IPS DF 4.7 (cell line): ENCODE results near the gene SFXN3.

Source experiments
- DNase-seq: peaks from one replicate; pipeline ENCODE4 v3.0.0-alpha.2; 2013; ENCODE audit warnings: low spot score; ENCODE audit errors: extremely low read depth

The SFXN3 gene

GRCh38 chr10:100999742-101000126 is 31.3 kb upstream of the SFXN3 start, which contains the start of gene LZTS2:
Gene LZTS2 (plus strand): TSS chr10:100999808. CDS start chr10:101002539, 2,731 bp downstream.
- no peak for DNase-seq

DNA sequence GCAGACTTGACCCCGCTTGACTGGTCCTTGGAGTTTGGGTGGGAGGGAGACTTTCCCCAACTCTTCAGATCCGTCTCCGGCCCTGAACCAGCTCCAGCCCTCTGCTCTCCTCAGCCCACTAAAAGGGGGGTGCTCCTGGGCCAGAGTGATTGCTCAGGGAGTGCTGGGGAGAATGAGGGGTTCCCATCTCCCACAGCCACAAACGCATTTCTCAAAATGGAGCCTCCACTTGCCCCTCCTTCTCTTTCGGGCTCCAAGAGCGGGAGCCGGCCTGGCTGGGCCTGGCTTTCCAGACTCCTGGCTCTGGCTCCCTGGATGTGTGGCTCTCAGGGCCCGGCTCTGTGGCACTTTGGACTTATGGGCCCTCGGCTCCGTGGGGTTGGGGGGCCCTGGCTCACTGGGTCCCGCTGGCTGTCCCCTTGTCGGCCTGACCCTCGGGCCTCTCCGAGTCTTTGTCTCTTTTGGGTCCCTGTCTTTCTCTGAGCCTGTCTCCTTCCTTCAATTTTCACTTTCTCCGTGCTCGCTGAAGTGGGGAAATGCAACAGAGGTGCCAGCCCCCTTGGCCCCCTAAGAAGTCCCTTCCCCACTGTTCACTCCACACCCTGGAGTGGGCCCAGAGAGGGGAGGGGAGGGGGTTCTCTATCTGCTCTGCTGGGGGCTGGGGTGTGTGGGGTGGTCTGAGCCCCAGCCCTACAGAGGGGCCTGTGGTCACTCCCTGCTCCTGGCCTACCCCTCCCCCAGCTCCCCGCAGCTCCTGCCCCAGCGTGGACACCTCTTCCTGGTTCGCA is 30.7 kb upstream of the SFXN3 start:
- DNase-seq = no peak

- DNase-seq = no peak
These were observed 29.9 kb upstream of the SFXN3 start for GRCh38 chr10:101000915-101001658.

GRCh38 chr10:101001659-101002035 is 29.4 kb upstream of the SFXN3 start:
- no peak for DNase-seq

DNA sequence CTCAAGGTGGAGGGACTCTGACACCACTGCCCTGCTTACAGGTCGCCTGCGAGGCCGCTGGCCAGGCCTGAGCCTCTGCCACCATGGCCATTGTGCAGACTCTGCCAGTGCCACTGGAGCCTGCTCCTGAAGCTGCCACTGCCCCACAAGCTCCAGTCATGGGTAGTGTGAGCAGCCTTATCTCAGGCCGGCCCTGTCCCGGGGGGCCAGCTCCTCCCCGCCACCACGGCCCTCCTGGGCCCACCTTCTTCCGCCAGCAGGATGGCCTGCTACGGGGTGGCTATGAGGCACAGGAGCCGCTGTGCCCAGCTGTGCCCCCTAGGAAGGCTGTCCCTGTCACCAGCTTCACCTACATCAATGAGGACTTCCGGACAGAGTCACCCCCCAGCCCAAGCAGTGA is 28.6 kb upstream of the SFXN3 start:
- DNase-seq = no peak

DNA sequence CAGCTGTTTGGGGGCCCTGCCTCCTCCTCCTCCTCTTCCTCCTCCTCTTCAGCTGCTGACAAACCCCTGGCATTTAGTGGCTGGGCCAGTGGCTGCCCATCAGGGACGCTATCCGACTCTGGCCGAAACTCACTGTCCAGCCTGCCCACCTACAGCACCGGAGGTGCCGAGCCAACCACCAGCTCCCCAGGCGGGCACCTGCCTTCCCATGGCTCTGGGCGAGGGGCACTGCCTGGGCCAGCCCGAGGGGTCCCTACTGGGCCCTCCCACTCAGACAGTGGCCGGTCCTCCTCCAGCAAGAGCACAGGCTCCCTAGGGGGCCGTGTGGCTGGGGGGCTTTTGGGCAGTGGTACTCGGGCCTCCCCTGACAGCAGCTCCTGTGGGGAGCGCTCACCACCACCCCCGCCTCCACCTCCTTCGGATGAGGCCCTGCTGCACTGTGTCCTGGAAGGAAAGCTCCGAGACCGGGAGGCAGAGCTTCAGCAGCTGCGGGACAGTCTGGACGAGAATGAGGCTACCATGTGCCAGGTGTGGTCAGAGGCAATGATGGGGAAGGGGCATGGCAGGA is 27.3 kb upstream of the SFXN3 start:
- DNase-seq = no peak

- no peak for DNase-seq
These were observed 25.7 kb upstream of the SFXN3 start for GRCh38 chr10:101005361-101005760.

DNA sequence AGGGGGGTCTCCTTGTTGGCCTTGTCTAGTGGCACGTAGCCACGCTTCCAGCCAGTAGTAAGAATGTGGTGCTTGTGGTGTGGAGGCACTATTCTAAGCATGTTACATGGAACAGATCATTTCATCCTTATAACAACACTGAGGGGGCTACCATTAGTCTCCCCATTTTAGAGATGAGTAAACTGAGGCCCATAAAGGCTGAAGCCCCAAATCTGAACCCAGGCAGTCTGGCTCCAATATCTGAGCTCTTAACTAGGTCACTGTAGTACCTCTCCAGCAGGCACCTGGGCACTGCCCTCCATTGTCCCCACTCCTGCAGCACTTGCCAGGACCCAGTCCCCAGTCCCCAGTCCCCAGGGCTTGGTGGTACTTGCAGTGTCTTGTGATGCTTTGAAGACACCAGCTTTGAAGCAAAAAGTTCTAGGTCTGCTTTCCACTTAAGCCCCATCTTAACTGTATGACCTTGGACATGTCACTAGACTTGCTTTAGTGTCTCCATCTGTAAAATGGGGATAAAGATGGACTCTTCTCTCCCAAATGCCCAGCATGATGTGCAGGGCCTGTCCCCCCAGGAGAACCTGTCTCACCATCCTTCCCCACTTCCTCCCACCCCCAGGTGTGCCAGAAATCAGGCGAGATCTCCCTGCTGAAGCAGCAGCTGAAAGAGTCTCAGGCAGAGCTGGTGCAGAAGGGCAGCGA is 25.0 kb upstream of the SFXN3 start:
- no peak for DNase-seq

DNA sequence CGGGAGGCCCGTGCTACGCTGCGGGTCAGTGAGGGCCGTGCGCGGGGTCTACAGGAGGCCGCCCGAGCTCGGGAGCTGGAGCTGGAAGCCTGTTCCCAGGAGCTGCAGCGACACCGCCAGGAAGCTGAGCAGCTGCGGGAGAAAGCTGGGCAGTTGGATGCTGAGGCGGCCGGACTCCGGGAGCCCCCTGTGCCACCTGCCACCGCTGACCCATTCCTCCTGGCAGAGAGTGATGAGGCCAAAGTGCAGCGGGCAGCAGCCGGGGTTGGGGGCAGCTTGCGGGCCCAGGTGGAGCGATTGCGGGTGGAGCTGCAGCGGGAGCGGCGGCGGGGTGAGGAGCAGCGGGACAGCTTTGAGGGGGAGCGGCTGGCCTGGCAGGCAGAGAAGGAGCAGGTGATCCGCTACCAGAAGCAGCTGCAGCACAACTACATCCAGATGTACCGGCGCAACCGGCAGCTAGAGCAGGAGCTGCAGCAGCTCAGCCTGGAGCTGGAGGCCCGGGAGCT is 24.4 kb upstream of the SFXN3 start:
- no peak for DNase-seq

- DNase-seq = no peak
These were observed 23.8 kb upstream of the SFXN3 start for GRCh38 chr10:101007099-101007711.

DNA sequence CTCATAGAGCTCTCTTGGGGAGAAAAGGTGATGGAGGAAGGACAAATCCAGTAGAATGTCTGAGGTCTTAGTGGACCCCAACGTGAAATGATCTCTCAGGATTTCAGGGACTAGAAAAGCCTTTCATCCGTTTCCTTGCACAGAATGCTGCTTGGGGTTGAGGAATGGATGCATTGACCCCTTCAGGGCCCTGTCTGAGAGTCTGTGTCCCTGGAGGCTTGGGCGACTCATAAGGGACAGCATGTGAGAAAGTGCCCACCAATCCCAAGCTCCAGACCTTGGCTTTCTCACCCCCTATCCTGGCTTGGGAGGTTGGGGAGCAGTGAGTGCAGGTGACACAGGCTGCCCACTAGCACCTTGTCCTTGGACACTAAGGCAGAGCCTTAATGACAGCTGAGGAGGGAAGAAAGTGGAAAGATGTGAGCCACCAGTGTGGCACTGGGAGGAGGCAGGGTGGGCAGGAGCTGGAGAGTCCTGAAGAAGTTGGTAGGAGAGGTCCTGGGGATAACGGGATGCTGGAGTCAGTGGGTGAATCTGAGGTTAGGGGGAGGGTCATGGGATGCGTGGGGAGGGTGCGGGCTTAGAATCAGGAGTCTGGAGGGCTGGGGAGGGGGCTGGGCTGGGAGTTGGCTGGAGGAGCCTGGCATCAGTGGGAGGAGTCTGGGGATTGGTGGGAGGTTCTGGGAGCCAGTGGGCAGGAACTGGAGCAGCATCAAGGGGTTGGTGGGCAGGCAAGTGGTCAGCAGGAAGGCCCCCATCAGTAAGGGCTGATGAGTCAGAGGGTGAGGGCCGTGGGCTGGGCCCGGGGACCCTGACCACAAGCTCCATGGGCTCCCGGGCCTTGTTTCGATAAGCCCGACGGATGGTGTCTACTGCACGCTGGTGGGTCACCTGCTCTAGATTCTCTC is 22.9 kb upstream of the SFXN3 start:
- no peak for DNase-seq

- no peak for DNase-seq
These were observed 22.1 kb upstream of the SFXN3 start for GRCh38 chr10:101008823-101009423.

DNA sequence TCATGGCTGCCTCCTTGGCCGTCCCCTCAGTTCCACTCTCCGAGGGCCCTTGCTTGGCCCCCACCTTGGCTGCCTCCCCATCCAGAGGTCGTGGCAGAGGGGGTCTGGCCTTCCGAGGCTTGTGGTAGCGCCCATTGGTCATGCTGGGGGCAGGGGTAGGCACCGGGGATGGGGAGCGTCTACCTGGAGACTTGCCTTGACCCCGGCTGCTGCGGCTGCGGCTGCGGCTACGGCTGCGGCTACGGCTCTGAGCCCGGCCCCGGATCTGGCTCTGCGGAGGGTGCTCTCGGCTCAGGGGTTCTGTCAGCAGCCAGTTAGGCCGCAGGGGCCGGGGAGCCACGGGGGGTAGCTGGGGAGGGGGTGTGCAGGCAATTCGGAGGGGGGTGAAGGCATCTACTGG is 20.7 kb upstream of the SFXN3 start:
- DNase-seq = no peak

DNA sequence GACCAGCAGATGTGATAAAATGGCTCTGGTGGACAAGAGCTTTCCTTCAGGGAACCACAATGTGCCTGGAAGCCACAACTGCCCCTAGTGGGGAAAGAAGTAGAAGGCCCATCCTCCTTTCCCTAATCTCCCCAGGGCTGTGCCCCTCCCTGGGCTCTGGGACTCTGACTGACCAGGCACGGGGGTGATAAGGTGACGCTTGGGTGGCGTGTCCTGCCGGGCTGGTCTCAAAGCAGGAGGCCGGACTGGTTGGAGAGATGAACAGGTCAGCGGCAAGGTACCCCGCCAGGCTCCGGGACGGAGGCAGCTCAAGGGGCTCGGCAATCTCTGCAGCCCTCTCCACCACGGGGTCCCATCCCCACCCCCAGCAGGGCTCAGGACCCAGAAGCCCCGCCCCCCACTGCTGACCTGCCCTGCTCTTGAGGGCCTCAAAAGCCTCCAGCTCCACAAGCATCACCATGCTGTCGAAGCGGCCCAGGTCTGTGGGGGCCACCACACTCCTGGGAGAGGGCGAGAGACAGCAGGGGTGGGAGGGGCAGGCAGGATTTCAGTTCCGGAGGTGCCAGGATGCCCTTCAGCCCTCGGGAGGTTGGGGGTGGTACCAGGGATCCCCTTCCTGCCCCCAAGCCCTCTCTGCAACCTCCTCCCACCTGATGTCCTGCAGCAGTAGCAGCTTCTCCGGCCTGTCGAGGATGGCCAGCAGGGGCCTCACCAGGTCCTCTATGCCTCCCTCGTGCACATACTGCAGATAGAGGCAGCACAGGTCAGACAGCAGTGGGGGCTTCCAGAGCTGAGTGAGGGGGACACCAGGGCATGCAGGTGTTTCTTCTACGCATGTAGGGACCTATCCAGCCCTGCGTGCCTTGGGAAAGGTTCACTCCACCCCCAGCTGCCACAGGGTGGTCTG is 19.3 kb upstream of the SFXN3 start:
- DNase-seq = no peak

- DNase-seq = no peak
These were observed 18.3 kb upstream of the SFXN3 start for GRCh38 chr10:101012525-101013364.

DNA sequence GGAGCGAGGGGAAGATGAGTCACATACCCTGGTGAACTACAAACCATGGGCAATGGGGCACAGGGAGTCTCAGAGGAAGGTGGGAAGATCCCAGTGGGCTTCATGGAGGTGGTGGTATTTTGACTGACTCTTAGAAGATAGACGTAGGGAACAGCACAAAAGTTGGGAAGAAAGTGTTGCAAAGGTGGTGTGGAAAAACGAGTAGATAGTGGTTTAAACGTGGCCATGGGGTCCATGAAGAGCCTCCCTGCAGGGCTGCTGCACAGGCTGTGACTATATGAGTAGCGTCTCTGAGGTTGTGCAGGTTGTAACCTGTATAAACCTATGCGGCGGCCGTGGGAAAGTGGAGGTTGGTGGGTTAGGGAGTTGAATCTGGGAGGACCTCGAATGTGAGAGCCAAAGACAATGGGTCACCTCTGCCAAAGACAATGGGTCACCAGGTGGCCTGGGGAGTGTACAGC is 17.6 kb upstream of the SFXN3 start:
- DNase-seq = no peak

DNA sequence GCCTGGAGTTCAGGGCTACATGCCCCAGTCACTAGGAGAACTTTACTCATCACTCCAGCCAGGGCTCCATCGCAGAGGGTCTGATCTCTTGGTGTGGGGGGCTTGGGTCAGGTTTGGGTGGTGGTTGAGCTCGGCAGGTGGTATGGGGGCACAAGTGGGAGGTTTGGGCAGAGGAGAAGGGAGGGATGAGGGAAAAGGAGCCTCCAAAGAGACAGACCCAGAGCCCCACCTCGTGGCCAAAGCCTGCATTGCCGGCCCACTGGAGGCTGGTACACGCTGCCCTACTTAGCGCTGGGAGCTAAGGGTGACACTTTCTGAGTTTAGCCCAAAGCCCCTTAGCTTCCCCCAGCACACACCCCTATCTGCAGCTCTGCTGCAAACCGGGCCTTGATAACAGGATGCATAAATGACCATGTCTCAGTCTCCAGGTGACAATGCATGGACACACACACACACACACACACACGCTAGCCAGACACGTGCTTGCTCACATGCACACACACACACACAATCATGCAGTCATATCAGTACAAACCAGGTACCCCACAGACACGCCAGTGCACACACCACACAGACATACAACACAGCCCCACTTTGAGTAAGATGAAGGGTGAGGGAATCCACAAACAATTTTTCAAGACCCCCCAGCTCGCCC is 16.7 kb upstream of the SFXN3 start:
- no peak for DNase-seq
